Ovary (tissue), 3 donors: ENCODE data around the gene CAMTA1.

Experiments
- CTCF ChIP-seq, 3 donors: fragments of 450-650 bp in 2 of 3; fragments of 200-600 bp in 1 of 3; IDR thresholded peaks; one replicate each; pipeline versions ENCODE4 v1.5.1 to v1.8.0; 2016 to 2022; ENCODE audit warnings: antibody characterized with exemption in 3 of 3, mild to moderate bottlenecking in 1 of 3
- POLR2A ChIP-seq: fragments of 450-650 bp; IDR thresholded peaks from one replicate; pipeline ENCODE4 v1.6.1; 2017; ENCODE audit warnings: antibody characterized with exemption, mild to moderate bottlenecking, moderate library complexity
- donor health status: DM: no; HTN: no; CAD: no.

- no peak for TF ChIP-seq CTCF (IDR thresholded peaks at IDR 0.05)
- TF ChIP-seq POLR2A: no peak
Measured at GRCh38 chr1:6927626-6928025, 142.4 kb downstream of the CAMTA1 start.
